DMS53 (cell line): ENCODE measurements around the gene TMEM248.
A peak's percentile ranks its signal among the peaks of the same experiment; 100 is the strongest.
"Not testable (repeated sequence)": the region's sequence is repeated elsewhere in the genome, so short reads cannot be mapped to it uniquely, and the experiment has no call there.

ENCODE experiments used
- DNase-seq: peaks from one replicate; lab custom pipeline; 2025; lab: John Stamatoyannopoulos, UW

Gene TMEM248

DNA sequence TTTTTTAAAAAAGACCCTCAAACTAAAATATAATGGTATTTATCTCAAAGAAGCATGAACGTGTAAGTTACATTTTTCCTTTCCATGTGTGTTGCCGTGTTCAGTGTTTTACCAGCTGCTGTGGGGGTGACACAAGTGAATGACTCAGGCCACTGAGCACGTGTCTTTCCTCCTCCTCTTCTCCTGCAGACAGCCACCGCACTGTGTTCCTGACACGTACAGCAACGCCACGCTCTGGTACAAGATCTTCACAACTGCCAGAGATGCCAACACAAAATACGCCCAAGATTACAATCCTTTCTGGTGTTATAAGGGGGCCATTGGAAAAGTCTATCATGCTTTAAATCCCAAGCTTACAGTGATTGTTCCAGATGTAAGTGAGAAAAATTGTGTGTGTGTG lies 29.7 kb downstream of the TMEM248 start:
- DNase-seq: no peak

DNA sequence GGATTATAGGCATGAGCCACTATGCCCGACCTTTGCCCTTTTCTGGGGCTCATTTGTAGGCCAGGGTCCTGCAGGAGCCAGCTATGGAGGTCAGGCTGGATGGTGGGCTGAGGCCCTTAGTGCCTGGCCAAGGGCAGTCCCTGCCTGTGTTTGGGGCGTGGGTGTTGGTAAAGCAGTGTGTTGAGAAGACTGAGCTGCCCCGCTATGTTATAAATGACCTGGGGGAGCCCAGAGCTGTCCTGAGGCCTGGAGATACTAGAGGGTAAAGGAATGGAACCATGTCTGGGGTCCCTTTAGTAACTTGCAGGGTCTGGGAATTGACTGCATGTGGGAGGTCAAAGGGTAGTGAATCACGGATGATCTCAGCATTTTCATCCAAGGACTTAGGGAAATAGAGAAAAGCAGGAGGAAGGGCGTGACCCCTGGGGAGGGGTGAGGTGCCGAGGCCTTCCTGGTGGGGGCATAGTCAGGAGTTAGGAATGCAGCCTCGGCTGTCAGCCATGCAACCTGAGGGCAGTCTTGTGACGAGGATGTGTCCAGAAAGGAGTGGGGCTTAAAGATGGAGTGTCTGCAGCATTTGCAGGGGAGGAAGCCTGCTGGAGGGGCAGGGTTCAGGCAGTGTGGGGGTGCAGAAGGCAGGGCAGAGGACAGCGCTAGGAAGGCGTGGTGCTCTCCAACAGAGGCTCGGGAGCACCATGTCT lies 31.5 kb downstream of the TMEM248 start:
- no peak for DNase-seq

DNA sequence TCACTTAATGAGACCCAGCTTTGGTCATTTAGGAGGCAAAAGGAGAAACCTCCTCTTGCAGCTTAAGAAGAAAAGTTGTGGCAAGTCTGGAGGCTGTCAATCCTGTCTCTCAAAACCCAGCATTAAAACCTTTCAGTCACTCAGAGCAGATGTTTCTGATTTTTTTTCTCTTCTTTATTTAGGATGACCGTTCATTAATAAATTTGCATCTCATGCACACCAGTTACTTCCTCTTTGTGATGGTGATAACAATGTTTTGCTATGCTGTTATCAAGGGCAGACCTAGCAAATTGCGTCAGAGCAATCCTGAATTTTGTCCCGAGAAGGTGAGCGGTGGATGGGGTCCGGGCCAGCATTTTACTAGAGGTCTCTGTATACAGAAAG lies 32.0 kb downstream of the TMEM248 start:
- DNase-seq: no peak

DNA sequence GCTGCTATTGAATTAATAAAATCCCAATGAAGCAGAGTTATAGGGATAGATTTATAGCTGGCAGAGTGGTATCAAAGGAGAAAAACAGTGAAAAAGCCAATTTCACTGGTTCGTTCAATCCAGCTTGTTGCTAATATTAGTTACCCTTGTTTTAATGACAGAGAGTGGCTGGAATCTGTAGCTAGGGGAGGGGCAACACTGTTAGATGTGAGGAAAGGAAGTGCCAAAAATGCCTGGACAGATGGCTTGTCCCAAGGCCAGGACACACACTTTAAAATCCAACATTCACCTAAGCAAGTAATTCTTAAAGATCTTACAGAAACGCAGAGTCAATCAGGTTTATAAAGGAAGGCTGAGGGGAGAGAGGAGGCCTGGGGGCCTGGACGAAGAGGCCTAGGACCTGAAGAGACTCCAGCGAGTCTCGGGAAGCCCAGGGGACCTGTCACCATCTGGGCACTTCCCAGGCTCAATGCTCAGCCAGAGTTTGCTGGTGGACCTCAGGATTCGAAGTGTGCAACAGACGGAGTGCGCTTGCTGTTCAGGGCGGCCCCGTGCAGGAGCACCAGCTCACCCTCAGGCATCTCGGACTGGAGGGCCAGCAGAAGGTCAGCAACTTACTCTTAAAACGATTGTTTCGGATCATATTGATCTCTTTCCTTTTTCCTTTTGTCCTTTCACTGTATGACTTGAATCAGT lies 36.7 kb downstream of the TMEM248 start:
- DNase-seq: no peak

DNA sequence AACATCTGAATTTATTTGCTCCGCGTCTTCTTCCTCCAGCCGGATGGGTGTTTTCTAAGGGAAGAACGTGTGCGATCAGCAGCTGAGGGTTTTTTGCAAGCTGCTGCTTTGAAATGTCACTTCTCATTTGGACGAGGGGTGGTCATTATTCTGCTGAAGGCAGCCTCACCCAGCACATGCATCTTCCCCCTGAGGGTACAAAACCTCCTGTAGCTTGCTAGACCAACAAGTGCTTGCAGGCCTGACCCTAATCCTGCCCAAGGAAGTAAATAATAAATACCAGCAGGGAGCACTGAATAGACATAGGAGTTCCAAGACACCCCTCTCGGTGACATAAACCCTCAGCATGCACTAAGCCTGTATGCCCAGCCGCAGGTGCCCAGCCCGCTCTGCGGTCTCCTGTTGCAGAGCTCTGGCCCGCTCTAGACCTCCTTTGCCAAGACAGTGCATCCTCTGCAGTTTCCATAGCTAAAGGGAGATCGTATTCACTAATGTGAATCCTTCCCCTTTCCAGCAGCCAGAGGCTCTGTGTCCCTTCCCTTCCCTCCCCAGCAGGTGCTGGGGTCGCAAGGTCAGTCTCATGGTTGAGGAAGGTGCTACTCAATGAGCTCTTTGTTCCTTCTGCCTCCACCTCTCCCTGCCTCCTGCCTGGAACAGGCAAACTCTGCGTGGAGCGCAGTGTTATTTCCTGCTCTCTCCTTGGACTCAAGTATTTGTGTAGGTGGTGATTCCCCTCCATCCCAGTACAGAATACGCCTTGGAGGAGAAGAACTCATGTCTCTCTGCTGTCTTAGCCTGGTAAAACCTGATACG lies 37.7 kb downstream of the TMEM248 start:
- no peak for DNase-seq

DNA sequence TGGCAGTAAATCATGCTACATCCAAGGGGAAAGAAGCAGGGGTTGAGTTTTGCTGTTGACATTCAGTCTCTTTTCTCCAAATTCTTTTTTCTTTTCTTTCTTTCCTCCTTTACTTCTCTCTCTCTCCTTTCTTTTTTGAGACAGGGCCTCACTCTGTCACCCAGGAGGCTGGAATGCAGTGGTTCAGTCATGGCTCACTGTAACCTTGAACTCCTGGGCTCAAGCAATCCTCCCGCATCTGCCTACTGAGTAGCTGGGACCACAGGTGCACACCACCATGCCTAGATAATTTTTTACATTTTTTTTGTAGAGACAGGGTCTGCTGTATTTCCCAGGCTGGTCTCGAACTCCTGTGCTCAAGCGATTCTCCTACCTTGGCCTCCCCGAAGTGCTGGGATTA lies 39.2 kb downstream of the TMEM248 start:
- no peak for DNase-seq

DNA sequence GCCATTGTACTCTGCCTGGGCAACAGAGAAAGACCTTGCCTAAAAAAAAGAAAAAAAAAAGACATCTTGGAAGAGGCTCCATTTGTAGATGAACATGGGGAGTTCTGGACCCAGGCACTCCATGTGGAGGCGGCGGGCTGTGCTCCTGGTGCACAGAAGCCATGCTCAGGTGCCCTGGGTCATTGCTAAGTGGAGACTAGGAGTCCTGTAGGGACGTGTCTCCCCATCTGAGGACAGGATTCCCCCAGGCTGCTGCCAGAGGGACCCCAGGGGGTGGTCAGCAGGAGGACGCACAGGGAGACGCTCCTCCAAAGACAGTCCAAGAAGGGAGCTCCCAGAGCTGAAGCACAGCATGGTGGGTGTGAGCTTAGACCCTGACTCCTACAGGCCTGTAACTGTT lies 40.1 kb downstream of the TMEM248 start:
- no peak for DNase-seq

DNA sequence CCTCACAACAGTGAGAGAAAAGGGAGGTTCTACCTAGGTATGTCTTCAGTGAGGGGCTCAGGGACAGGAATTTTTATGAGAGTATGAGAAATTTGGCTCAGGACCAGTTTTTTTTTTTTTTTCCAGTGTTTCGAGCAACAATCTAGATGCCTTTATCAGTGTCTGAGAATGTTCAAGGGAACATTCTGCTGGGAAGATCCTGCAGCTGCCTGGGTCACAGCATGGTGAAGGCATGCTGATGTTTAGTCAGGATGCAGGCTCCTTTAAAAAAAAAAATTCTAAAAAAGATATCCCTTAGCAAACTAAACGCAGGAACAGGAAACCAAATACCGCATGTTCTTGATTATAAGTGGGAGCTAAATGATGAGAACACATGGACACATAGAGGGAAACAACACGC lies 43.4 kb downstream of the TMEM248 start:
- DNase-seq: no peak

DNA sequence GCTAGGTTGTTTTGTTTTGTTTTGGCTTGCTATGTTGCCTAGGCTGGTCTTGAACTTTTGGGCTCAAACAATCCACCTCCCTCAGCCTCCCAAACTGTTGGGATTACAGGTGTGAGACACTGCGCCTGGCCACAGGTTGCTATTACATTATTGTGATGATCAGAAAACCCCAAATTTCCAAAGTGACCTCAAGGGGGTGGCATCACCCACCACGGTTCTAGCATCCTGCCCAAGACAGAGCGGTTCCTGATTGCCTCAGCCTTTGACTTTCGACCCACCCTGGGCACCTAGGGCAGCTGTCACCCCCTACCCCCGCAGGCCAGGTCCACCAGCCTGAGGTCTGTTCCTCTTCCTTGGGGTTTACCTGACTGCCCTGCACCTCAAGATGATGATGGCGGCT lies 46.0 kb downstream of the TMEM248 start:
- DNase-seq: no peak

DNA sequence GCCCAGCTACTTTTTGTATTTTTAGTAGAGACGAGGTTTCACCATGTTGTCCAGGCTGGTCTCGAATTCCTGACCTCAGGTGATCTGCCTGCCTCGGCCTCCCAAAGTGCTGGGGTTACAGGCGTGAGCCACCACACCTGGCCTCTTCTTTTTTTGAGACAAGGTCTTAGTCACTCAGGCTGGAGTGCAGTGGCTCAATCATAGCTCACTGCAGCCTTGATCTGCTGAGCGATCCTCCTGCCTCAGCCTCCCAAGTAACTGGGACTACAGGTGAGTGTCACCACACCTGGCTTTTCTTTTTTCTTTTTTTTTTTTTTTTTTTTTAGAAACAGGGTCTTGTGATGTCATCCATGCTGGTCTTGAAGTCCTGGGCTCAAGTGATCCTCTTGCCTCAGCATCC lies 48.0 kb downstream of the TMEM248 start:
- DNase-seq: not testable (repeated sequence)

DNA sequence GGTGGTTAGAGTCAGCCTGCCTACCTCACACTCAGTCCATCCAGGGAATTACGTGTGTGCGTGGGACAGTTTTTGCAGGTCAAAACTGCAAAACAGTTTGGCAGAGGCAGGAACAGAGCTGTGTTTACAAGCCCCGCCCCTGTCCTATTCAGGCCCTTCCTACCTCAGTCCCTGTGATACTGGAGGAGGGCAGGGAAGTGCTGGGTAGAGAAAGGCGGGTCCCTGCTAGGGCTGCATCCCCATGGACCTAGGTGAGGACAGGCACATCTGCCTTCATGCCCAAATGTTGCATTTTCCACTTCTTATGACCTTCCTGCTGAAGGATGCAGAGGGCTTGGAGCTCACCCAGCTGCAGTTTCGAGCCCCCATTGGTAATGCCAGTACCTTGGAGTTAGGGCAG lies 49.3 kb downstream of the TMEM248 start:
- no peak for DNase-seq

DNA sequence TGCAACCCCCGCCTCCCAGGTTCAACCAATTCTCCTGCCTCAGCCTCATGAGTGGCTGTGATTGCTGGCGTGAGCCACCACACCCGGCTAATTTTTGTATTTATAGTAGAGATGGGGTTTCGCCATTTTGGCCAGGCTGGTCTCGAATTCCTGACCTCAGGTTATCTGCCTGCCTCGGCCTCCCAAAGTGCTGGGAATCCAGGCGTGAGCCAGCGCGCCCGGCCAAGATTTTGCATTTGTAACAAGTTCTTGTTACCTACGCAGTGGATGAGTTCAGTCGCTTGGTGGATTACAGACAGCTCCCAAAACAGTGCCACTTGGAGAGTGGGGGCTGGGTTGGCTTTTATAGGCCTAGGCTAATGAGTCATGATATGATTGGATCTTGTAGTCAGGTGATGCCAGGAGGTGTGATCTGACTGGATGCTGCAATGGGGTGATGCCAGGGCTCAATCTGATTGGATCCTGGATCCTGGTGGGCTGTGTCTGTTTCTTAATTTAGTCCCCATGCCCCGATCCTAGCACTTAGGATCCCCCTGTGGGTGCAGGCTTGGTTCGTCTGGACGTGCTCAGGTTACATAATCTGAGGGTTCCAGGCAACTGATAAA lies 54.1 kb downstream of the TMEM248 start:
- DNase-seq: no peak

DNA sequence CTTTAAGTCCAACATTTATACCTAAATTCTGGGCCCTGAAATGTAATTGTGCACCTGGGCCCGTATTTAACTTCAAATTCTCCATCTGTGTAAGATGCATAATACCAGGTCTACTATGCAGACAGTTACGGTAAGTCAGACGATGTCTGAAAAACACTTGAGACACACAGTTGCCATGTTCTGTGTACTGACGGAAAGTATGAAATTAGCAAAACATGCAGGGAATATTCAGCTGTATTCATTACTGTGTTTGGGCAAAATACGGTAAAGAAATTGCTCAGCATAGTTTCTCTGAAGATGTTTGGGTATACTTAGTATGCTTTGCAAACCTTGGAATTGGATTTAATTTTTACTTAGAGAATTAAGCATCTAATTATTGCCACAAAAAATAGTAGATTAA lies 57.3 kb downstream of the TMEM248 start:
- not testable (repeated sequence) for DNase-seq

DNA sequence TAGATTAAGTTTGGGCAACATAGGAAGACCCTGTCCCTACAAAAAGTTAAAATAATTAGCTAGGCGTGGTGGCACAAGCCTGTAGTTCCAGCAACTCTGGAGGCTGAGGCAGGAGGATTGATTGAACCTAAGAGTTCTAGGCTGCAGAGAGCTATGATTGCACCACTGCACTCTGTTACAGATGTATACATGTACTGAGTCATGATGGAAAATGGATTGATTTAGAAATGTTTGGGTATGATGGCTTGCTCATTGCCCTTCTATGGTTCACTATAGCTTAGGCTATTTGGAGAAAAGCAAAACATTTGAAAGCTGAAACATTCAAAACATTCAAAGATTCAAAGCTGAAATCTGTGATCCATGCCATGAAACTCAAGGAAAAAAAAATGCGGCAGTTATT lies 58.0 kb downstream of the TMEM248 start:
- not testable (repeated sequence) for DNase-seq

DNA sequence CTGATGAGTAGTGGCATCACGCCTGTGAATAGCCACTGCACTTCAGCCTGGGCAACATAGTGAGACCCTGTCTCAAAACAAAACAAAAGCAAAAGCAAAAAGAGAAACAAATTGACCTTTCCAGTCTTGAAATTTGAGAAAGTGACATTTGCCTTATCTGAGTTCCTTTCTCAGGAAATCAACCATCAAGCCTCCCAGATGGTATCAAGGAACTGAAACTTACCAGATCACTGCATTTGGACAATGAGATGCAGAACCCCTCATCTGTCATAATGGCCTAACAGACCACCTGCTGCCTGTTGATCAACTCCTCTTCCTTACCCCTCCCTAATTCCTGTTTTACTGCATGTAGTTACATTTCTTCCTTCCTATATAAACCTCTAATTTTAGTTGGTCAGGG lies 59.3 kb downstream of the TMEM248 start:
- DNase-seq: not testable (repeated sequence)

DNA sequence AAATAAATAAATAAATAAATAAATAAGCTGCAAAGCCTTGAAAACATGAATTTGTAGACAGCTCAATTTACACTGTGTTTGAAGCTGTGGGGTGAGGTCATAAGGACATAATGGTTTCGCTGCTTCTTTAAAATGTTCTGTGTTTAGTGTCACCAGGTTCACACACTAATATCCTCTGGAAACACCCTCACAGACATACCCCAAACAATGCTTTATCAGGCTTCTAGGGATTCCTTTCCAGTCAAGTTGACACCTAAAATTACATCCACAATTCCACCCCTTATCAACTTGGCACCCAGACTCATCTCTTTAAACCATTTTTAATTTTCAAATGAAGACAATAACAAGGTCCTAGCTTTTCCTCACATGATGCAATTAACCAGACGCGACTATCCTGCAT lies 68.5 kb downstream of the TMEM248 start:
- DNase-seq: not testable (repeated sequence)

DNA sequence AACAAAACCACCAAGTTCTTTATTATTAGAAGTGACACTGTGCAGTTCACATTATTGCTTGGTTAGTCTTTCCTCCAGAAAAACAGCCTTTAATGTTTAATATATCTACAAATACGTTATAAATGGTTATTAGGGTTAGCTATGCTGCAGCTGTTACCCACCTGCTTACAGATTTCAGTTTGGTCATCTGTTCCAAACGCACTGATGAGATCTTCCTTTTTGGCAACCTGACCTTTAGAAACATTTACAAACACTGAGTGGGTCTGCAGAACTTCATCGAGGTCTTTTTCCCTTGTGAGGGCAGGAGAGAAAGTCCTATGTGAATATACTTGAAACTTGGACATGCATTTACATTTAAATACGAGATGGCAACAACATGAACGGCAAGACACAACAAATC lies 73.0 kb downstream of the TMEM248 start:
- DNase-seq: not testable (repeated sequence)

DNA sequence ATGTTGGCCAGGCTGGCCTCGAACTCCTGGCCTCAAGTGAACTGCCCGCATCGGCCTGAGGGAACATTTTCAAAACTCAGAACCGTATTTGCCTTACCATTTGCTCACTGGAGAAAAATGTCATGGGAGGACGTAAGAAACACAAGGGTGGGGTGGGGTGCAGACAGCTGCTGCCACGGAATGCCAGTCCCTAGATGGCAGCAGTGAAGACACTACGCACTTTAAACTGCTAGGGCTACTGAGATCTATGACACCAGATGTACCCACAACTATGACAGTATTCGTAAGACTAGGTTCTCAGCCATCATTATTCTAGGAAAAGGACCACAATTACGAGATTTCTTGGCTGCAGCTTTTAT lies 73.6 kb downstream of the TMEM248 start:
- peak; percentile 80 for DNase-seq

DNA sequence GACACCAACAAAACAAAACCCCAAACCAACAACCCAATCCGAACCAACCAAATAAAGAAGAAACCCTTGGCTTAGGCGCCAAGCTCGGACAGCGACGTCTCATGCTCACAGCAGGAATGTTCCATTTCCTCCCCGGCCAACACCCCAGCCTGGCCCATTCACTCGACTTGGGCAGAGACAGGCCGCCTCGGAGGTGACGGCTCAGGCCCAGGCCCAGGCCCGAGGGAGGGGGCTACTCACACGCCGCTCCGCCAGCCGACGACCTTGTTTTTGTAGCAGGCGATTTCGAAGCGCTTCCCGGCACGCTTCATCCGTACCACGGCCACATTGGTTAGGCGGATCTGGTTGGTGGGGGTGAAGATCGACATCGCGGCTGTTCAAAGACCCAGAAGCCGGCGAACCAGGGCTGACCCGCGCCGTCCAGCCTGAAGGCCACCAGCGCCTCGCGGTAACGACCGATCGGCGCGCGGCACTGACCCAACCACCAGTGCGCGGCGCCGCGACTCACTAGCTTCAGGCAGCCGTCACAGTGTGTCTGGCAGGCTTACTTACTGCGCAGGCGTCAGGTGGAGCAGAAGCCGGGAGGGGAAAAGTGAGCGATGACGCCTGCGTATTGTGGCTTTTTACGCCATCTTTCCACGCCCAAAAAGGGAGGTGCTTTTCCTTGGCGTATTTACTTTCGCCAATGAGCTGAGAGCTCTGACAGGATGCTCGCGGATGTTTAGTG lies 74.2 kb downstream of the TMEM248 start, which contains the start of gene SBDS:
Gene SBDS (minus strand): TSS at position 537 of the 727 bp plus-strand sequence. CDS start 169 bp downstream, at position 368.
- DNase-seq: peak; percentile 100

DNA sequence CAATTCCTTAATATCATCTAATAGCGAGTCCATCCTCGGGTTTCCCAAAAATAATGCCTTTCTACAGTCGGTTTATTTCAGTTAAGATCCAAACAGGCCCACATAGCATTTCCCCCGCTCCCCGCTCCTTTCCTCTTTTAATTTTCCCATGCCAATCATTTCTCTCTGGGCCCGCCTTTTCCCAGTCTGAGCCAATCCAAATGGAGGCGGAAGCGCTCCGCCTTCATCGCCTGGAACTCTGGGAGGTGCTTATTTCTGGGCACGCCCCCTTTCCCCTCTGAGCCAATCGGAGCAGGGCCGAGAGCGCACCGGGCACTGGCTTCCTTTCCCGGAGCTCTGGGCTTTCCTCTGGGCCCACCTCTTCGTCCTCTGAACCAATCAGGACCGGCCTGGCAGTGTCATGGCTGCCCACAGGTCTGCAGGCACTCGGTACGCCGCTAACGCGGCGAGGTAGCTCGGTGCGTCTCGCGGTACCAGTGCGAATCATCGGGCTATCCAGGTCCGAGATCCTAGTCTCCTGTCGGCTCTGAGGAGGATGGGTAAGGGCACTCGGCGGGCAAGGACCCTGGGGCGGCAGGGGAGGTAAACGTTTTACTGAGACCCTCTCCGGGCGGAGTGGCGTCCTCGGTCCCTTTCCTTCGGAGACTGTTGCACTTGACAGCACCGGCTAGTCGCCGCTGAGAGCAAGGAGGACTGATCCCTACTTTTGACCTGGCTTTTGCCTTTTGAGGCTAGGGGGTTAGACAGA lies 75.6 kb downstream of the TMEM248 start, which contains the start of gene TYW1:
Gene TYW1 (plus strand): TSS at position 390 of the 748 bp plus-strand sequence. CDS start 146 bp downstream, at position 536.
- DNase-seq: peak; percentile 100
